GM19025 (cell line): Measurements from ENCODE around the gene FGB.
"Not testable (repeated sequence)": the region's sequence is repeated elsewhere in the genome, so short reads cannot be mapped to it uniquely, and the experiment has no call there.

ENCODE experiments used
- ATAC-seq: cut with Tn5 transposase; IDR thresholded peaks from one replicate; pipeline ENCODE4 v1.9.1; 2021; ENCODE audit warnings: mild to moderate bottlenecking, low read depth, moderate library complexity; ENCODE audit not compliant: unreplicated experiment

The FGB gene

DNA sequence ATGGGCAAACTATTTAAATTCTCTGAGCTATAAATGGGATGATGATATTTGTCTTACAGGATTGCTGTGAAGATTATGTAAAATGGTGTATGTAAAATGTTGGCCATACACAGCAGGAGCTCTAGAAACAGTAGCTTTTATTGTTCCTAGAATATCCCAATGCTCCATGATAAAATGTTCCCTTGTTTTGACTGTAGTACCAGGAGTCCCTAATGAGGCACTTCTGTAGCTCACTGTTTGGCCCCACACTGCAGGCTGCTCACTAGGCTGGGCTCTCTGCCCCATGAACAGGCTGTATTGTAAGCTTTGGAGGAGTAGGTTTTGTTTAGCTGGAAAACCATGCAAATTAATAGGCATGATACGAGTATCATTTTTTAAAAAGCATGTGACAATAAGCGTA lies 31.1 kb downstream of the FGB start:
- ATAC-seq, result no peak

GRCh38 chr4:154594343-154594742 lies 31.5 kb downstream of the FGB start:
- ATAC-seq, result not testable (repeated sequence)

DNA sequence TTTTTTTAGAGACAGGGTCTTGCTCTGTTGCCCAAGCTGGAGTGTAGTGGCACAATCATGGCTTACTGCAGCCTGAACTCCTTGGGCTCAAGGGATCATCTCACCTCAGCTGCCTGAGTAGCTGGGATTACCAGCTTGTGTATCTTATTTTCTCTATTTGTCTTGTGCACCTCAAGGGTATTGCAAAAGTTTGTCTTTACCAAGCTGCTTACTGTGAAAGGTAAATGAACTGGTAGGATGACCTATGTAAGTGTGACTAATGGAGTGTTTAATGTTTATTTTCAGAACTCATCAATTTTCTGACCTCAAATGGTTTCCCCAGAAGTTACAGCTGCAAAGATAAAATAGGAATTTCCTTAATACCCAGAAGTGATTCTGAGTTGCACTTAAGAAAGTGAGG lies 33.0 kb downstream of the FGB start:
- no peak for ATAC-seq

- ATAC-seq, result not testable (repeated sequence)
Measured at GRCh38 chr4:154597281-154597680, 34.5 kb downstream of the FGB start.

DNA sequence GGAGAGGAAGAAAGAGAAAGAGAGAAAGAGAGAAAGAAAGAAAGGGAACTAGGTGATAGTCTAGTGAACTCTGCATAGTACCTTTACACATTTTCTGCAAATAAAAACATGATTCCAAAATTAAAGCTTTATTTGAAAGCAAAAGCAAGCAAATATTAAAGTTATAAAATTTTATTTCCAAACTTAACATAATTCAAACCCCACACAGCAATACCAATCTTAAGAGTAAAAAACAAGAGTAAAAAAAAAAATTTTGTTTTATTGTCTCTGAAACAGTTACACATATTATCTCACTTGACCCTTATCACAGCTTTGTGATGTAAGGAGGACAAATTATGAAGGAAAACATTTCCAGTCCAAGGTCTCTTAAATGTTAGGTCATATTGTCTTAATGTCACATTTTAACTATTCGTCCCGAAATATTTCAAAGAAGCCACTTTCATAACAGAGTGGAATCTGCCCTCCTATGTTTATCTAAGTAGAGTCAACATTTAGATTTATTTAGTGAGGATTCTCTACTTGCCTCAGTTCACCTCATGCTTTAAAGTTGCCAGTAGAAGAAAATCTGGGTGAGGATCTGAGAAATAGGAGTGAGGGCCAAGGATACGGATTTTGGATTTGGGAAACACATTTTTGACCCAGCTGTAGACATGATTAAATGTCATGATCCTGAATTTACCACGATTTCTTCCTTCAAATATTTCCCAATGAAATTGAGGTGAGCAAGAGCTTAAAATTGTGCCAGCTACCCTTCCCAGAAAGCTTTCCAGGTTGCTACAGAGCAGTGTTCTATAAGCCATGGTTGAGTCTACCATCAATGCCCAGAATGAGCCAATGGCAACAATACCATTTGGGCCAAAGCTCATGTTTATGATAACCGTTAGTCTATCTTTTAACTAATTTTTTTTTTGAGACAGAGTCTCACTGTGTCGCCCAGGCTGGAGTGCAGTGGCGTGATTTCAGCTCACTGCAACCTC lies 35.3 kb downstream of the FGB start:
- ATAC-seq, result no peak

- ATAC-seq, result no peak
Measured at GRCh38 chr4:154602404-154603020, 39.7 kb downstream of the FGB start.

DNA sequence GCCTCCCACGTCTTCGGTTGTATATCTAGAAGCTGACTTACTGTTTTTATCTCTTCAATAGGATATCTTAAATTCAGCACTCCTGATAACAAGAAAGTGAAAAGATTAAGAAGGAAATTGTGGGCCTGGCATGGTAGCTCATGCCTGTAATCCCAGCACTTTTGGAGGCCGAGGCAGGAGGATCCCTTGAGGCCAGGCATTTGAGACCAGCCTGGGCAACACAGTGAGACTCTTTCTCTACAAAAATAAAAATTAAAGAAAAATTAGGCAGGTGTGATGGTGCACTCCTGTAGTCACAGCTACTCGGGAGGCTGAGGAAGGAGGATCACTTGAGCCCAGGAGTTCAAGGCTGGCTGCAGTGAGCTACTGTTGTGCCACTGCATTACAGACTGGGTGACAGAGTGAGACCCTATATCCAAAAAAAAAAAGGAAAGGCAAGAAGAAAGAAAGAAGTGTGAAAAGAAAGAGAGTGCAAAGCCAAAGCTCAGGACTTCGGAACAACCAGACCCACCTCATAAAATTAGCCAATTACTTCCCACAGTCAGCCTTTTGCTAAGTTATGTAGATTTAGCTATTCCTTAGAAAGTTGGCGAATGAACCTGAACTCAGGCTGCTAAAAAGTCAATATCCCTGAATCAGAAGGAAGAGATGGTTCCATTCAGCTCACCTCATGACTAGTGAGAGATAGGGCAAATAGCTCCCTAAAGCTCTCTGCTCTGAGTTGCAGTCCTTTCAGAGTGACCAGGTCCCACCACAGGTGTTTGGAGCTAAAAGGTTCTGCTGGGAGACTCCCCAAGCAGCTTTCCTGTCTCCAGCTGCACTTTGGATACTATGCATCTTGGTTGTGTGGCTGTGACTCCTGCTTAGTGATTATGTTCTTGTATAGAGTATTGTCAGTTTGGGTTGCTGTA lies 40.5 kb downstream of the FGB start:
- ATAC-seq, result no peak

DNA sequence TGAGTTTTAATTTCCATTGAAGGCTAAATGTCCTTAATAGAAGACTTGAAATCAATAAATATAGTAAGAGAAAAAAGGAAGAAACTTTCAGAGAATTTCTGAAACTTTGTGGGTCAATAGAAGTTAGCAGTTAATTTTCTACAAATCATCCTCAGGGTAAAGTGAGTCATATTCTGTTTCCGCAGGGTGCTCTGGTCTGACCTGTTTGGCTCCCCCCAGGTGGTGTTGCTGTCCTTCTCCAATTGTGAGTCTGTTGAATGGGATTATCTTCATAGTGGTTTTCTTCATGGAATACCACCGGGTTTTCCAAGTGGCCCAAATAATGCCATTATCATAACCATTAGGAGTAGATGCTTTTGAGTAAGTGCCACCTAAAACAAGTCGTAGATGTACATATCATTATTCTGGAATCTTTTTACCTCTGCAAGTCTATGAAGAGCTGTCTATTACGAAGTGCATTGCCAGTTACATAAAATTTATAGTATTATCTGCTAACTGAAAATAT lies 41.9 kb downstream of the FGB start:
- no peak for ATAC-seq

- no peak for ATAC-seq
Measured at GRCh38 chr4:154606728-154607723, 44.2 kb downstream of the FGB start.

DNA sequence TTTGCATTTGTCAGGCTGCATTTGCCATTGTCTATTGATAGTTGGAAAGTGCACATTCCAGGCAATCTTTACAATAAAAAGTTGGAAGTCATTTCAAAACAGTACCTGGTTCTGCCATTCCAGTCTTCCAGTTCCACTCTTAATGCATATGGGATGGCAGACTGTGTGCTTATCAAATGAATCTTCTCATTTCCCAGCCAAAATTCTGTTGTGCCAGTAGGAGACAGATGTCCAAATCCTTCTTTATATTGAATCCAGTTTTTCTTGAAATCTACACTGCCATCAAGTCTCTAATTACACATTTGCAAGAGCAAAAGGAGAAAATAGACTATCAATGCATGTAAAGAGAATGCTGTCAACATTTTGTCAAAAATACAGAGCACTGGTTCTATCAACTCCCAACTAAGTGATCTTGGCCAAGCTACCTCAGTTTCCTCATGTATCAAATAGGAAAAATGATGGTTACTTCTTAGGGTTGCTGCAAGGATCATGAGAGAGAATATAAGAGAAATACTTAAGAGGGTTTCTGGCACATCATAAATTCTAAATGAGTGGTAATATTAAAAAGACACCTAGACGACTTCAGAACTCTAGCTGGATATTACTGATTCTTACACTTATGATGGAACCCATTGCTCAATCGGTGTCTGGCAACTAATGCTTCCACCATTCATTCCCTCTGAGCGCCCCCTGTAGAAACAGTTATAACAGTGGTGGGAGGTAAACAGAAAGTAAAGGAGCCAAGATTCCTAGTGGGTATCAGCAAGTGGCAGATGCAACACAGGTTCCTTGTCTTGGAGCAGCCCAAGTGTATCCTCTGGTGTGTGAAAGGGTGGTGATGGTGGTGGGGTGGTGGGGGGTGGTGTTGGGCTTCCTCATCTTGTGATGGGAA lies 45.8 kb downstream of the FGB start:
- no peak for ATAC-seq

DNA sequence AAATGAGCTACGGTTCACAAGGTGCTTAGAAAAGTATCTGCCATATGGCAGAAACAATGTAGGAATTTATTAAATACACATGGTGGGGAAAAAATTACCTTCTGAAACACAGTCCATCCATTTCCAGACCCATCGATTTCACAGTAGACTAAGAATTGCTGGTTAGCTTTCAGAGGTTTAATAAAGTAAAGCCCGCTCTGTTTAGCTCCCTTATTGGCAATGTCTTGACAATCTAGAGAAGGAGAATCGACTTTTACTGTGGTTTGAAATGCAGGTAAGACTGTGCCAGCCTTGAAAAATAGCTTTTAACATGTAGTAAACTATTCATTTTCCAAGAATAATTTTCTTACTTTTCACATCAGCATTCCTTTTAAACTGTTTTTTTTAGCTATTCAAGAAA lies 46.7 kb downstream of the FGB start:
- no peak for ATAC-seq

GRCh38 chr4:154610582-154610981 lies 47.8 kb downstream of the FGB start:
- ATAC-seq, result no peak

GRCh38 chr4:154611833-154612232 lies 49.0 kb downstream of the FGB start:
- ATAC-seq, result no peak

DNA sequence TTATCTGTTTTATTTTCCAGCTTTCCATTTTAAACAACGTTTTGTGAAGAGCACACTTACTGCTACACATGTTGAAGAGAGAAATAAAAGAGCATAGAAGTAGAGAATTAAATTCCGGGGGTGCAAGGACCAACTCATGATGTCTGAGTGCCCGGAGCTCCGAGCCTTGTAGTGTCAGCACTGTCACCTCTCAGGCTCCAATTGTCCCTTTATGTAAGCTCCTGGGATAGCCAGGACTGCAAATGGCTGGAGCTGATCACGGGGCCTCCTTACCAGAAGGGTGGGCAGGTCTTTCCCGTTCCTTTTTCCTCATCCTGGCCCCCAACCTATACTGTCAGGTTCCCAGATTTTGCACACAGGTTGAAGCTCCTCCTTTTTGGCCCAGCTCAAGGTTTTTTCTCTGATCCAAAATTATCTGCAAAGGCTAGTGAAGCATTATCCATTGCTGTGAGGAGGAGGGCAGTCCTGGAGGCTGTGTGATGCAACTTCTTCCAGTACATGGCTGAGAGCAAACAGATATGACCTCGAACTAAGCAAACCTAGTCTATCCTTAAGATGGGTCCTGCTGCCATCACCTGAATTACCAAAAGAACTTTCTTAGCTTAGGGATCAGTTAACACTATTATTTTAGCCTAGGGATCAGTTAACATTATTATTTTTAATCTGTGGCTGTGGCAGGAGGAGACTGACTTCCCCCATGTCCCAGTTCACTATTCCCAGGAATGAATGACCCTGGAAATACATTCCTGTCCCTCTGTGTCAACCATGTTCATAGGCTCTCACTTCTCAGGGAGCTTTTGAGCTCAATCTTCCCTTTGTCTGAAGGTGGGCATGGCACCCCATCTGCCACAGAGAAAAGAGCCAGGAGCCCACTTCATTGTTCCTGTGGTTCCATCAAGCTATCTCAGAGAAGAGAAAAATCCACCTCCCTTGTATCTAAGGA lies 49.9 kb downstream of the FGB start, which contains the start of gene FGG:
TSS of gene FGG (minus strand) at position 185 of the 943 bp plus-strand sequence. CDS start at position 138, 47 bp downstream.
- ATAC-seq, result no peak

- no peak for ATAC-seq
Measured at GRCh38 chr4:154614306-154614705, 51.5 kb downstream of the FGB start.

DNA sequence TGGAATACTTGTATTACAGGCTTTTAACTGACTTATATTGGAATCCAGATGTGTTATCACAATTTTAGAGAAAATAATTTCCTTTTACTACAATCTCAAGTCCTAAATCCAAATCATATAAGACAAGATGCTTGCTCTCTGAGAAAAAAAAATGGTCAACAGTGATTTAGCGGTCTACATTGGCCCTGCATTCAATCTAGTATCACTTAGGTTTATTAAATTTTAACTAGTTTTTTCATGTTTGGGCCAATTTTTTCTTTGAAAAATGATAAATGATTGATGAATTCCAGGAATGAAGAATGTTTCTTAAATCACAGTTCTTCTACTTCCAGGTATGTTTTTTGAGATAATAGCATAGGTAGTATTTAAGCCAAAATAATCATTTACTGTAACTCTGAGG lies 52.4 kb downstream of the FGB start:
- no peak for ATAC-seq

- ATAC-seq, result peak; percentile 3
Measured at GRCh38 chr4:154616287-154616686, 53.5 kb downstream of the FGB start.
